ENCODE measurements around the gene CEBPA. TPM values are rescaled to one million over a fixed set of nuclear protein-coding genes. Genes with fewer than 3 reads are reported as not detected.

Gene CEBPA
- polyA plus RNA-seq, 4 donors = 31.0 to 203 (median 58.2) TPM

GRCh38 chr19:33309826-33310225, 7.5 kb upstream of the CEBPA start:
- no peak overlapping the region for H3K27ac ChIP-seq (ENCODE audit: low read depth in 1 of 3, low read length in 2 of 3)
- WGBS, 3 donors = 68 to 85% (median 74%) methylated on average over 8 to 10 of the region's 10 CpGs
- H3K27me3 ChIP-seq (ENCODE audit: control insufficient read depth in 3 of 3, insufficient read depth in 3 of 3, low read length in 3 of 3) = no peaks in the 10 kb centered on the region
- FAIRE-seq = no peak
- H3K4me3 ChIP-seq (ENCODE audit: low read depth in 1 of 3, low read length in 3 of 3) = no peak overlapping the region
- H3K4me1 ChIP-seq (ENCODE audit: control insufficient read depth in 3 of 3, insufficient read depth in 2 of 3, low read depth in 1 of 3, low read length in 2 of 3) = peaks cover 0 to 28% (median 5%) of the 10 kb centered on the region in 3 donors
- H3K36me3 ChIP-seq (ENCODE audit: control insufficient read depth in 3 of 3, insufficient read depth in 2 of 3, low read depth in 1 of 3, low read length in 3 of 3) = no peaks in the 10 kb centered on the region
- no peaks in the 10 kb centered on the region for H3K9me3 ChIP-seq (ENCODE audit: control insufficient read depth in 2 of 2, insufficient read depth in 1 of 2, low read depth in 1 of 2, low read length in 1 of 2)
- DNase-seq = no peak

GRCh38 chr19:33306853-33307792, 4.8 kb upstream of the CEBPA start:
- Histone ChIP-seq H3K9me3 (ENCODE audit: control insufficient read depth in 2 of 2, insufficient read depth in 1 of 2, low read depth in 1 of 2, low read length in 1 of 2) (no peaks in the 10 kb centered on the region), H3K36me3 (ENCODE audit: control insufficient read depth in 3 of 3, insufficient read depth in 2 of 3, low read depth in 1 of 3, low read length in 3 of 3) (peaks cover 0 to 3% (median 0%) of the 10 kb centered on the region in 3 donors), H3K4me1 (ENCODE audit: control insufficient read depth in 3 of 3, insufficient read depth in 2 of 3, low read depth in 1 of 3, low read length in 2 of 3) (peaks cover 0 to 29% (median 5%) of the 10 kb centered on the region in 3 donors), H3K4me3 (ENCODE audit: low read depth in 1 of 3, low read length in 3 of 3) (no peak overlapping the region), H3K27me3 (ENCODE audit: control insufficient read depth in 3 of 3, insufficient read depth in 3 of 3, low read length in 3 of 3) (peaks cover 0 to 4% (median 2%) of the 10 kb centered on the region in 3 donors), H3K27ac (ENCODE audit: low read depth in 1 of 3, low read length in 2 of 3) (peak overlapping the region in 1 of 3 donors; percentile 97)
- 34 to 74% (median 45%) methylated on average over 12 of the region's 12 CpGs for WGBS, 3 donors
- DNase-seq = peak in 1 of 2 donors; percentile 56
- FAIRE-seq = no peak

- Histone ChIP-seq H3K4me3 (ENCODE audit: low read depth in 1 of 3, low read length in 3 of 3) (peak overlapping the region in 1 of 3 donors; percentile 4), H3K4me1 (ENCODE audit: control insufficient read depth in 3 of 3, insufficient read depth in 2 of 3, low read depth in 1 of 3, low read length in 2 of 3) (peaks cover 0 to 26% (median 5%) of the 10 kb centered on the region in 3 donors), H3K27me3 (ENCODE audit: control insufficient read depth in 3 of 3, insufficient read depth in 3 of 3, low read length in 3 of 3) (peaks cover 0 to 4% (median 2%) of the 10 kb centered on the region in 3 donors), H3K9me3 (ENCODE audit: control insufficient read depth in 2 of 2, insufficient read depth in 1 of 2, low read depth in 1 of 2, low read length in 1 of 2) (no peaks in the 10 kb centered on the region), H3K27ac (ENCODE audit: low read depth in 1 of 3, low read length in 2 of 3) (peak overlapping the region; percentile 79 to 97 (median 94)), H3K36me3 (ENCODE audit: control insufficient read depth in 3 of 3, insufficient read depth in 2 of 3, low read depth in 1 of 3, low read length in 3 of 3) (peaks cover 0 to 5% (median 0%) of the 10 kb centered on the region in 3 donors)
- FAIRE-seq (no peak), DNase-seq (peak in 1 of 2 donors; percentile 32)
- WGBS, 3 donors = 54 to 82% (median 62%) methylated on average over 5 of the region's 5 CpGs
Observed at GRCh38 chr19:33306191-33306590, 3.9 kb upstream of the CEBPA start.

- DNase-seq = peak; percentile 92 to 98
- Histone ChIP-seq H3K4me3 (ENCODE audit: low read depth in 1 of 3, low read length in 3 of 3) (peak overlapping the region in 2 of 3 donors; percentile 71 to 89), H3K9me3 (ENCODE audit: control insufficient read depth in 2 of 2, insufficient read depth in 1 of 2, low read depth in 1 of 2, low read length in 1 of 2) (no peaks in the 10 kb centered on the region), H3K27me3 (ENCODE audit: control insufficient read depth in 3 of 3, insufficient read depth in 3 of 3, low read length in 3 of 3) (peaks cover 0 to 10% (median 5%) of the 10 kb centered on the region in 3 donors), H3K27ac (ENCODE audit: low read depth in 1 of 3, low read length in 2 of 3) (peak overlapping the region; percentile 86 to 97 (median 96)), H3K4me1 (ENCODE audit: control insufficient read depth in 3 of 3, insufficient read depth in 2 of 3, low read depth in 1 of 3, low read length in 2 of 3) (peaks cover 3 to 18% (median 5%) of the 10 kb centered on the region in 3 donors), H3K36me3 (ENCODE audit: control insufficient read depth in 3 of 3, insufficient read depth in 2 of 3, low read depth in 1 of 3, low read length in 3 of 3) (peaks cover 0 to 17% (median 0%) of the 10 kb centered on the region in 3 donors)
- no peak for FAIRE-seq
- WGBS, 3 donors = 14 to 65% (median 32%) methylated on average over 12 of the region's 12 CpGs
Observed at GRCh38 chr19:33304760-33305647, 2.7 kb upstream of the CEBPA start.

GRCh38 chr19:33304371-33304759, 2.0 kb upstream of the CEBPA start:
- H3K4me1 ChIP-seq (ENCODE audit: control insufficient read depth in 3 of 3, insufficient read depth in 2 of 3, low read depth in 1 of 3, low read length in 2 of 3) = peaks cover 5 to 18% (median 5%) of the 10 kb centered on the region in 3 donors
- H3K27ac ChIP-seq (ENCODE audit: low read depth in 1 of 3, low read length in 2 of 3) = peak overlapping the region; percentile 86 to 97 (median 96)
- FAIRE-seq = no peak
- no peaks in the 10 kb centered on the region for H3K9me3 ChIP-seq (ENCODE audit: control insufficient read depth in 2 of 2, insufficient read depth in 1 of 2, low read depth in 1 of 2, low read length in 1 of 2)
- peaks cover 0 to 24% (median 0%) of the 10 kb centered on the region in 3 donors for H3K36me3 ChIP-seq (ENCODE audit: control insufficient read depth in 3 of 3, insufficient read depth in 2 of 3, low read depth in 1 of 3, low read length in 3 of 3)
- peak overlapping the region in 2 of 3 donors; percentile 71 to 89 for H3K4me3 ChIP-seq (ENCODE audit: low read depth in 1 of 3, low read length in 3 of 3)
- WGBS, 3 donors = 15 to 51% (median 24%) methylated on average over 13 of the region's 13 CpGs
- H3K27me3 ChIP-seq (ENCODE audit: control insufficient read depth in 3 of 3, insufficient read depth in 3 of 3, low read length in 3 of 3) = peaks cover 0 to 10% (median 5%) of the 10 kb centered on the region in 3 donors
- peak in 1 of 2 donors; percentile 32 for DNase-seq

- H3K9me3 ChIP-seq (ENCODE audit: control insufficient read depth in 2 of 2, insufficient read depth in 1 of 2, low read depth in 1 of 2, low read length in 1 of 2) = no peaks in the 10 kb centered on the region
- H3K27me3 ChIP-seq (ENCODE audit: control insufficient read depth in 3 of 3, insufficient read depth in 3 of 3, low read length in 3 of 3) = peaks cover 0 to 10% (median 5%) of the 10 kb centered on the region in 3 donors
- DNase-seq = peak in 1 of 2 donors; percentile 73
- peak overlapping the region; percentile 58 to 89 (median 71) for H3K4me3 ChIP-seq (ENCODE audit: low read depth in 1 of 3, low read length in 3 of 3)
- H3K4me1 ChIP-seq (ENCODE audit: control insufficient read depth in 3 of 3, insufficient read depth in 2 of 3, low read depth in 1 of 3, low read length in 2 of 3) = peaks cover 5 to 18% (median 5%) of the 10 kb centered on the region in 3 donors
- WGBS, 3 donors = 5 to 9% (median 8%) methylated on average over 32 to 33 of the region's 33 CpGs
- H3K27ac ChIP-seq (ENCODE audit: low read depth in 1 of 3, low read length in 2 of 3) = peak overlapping the region; percentile 86 to 97 (median 96)
- no peak for FAIRE-seq
- H3K36me3 ChIP-seq (ENCODE audit: control insufficient read depth in 3 of 3, insufficient read depth in 2 of 3, low read depth in 1 of 3, low read length in 3 of 3) = peaks cover 0 to 28% (median 0%) of the 10 kb centered on the region in 3 donors
Observed at GRCh38 chr19:33303791-33304345, 1.5 kb upstream of the CEBPA start.

GRCh38 chr19:33302974-33303790, 848 bp upstream of the CEBPA start:
- Histone ChIP-seq H3K36me3 (ENCODE audit: control insufficient read depth in 3 of 3, insufficient read depth in 2 of 3, low read depth in 1 of 3, low read length in 3 of 3) (peaks cover 0 to 32% (median 0%) of the 10 kb centered on the region in 3 donors), H3K27me3 (ENCODE audit: control insufficient read depth in 3 of 3, insufficient read depth in 3 of 3, low read length in 3 of 3) (peaks cover 0 to 10% (median 5%) of the 10 kb centered on the region in 3 donors), H3K4me1 (ENCODE audit: control insufficient read depth in 3 of 3, insufficient read depth in 2 of 3, low read depth in 1 of 3, low read length in 2 of 3) (peaks cover 5 to 24% (median 8%) of the 10 kb centered on the region in 3 donors), H3K27ac (ENCODE audit: low read depth in 1 of 3, low read length in 2 of 3) (peak overlapping the region; percentile 86 to 97 (median 96)), H3K4me3 (ENCODE audit: low read depth in 1 of 3, low read length in 3 of 3) (peak overlapping the region; percentile 58 to 89 (median 71)), H3K9me3 (ENCODE audit: control insufficient read depth in 2 of 2, insufficient read depth in 1 of 2, low read depth in 1 of 2, low read length in 1 of 2) (no peaks in the 10 kb centered on the region)
- WGBS, 3 donors = 0 to 1% (median 1%) methylated on average over 68 to 92 of the region's 92 CpGs
- FAIRE-seq (no peak), DNase-seq (peak in 1 of 2 donors; percentile 48)
